Measurements from ENCODE around the gene PKN2. TPM values are rescaled to one million over a fixed set of nuclear protein-coding genes. Genes with fewer than 3 reads are reported as not detected.

PKN2 gene
- total RNA-seq, 1 experiment from 2014 or later: 32.5 TPM

GRCh38 chr1:88730995-88731394 lies 46.9 kb downstream of the PKN2 start:
- no peaks in the 10 kb centered on the region for H3K27me3 Mint-ChIP-seq (ENCODE audit: low read depth)
- H3K9me3 Mint-ChIP-seq: peaks cover 11 to 17% of the 10 kb centered on the region in 2 experiments
- H3K36me3 Mint-ChIP-seq (ENCODE audit: insufficient read depth in 1 of 3, low read depth in 3 of 3): peaks cover 14 to 28% (median 21%) of the 10 kb centered on the region in 3 experiments
- H3K79me1 ChIP-seq (ENCODE audit: insufficient read depth, low read depth, low read length, poor library complexity, severe bottlenecking): peaks cover 5% of the 10 kb centered on the region
- no peak overlapping the region for H2BK15ac ChIP-seq (ENCODE audit: low read depth, low read length)
- no peak overlapping the region for H3K56ac ChIP-seq (ENCODE audit: insufficient read length, low read depth, low read length)
- no peak overlapping the region for H3K23ac ChIP-seq (ENCODE audit: insufficient read length, low read depth, low read length)
- H3K23me2 ChIP-seq (ENCODE audit: insufficient read length, low read depth, low read length, poor library complexity, severe bottlenecking): no peaks in the 10 kb centered on the region
- no peak overlapping the region for H3T11ph ChIP-seq (ENCODE audit: low read length)
- H2BK20ac ChIP-seq (ENCODE audit: low read depth, low read length, poor library complexity, severe bottlenecking): no peak overlapping the region
- H4K8ac ChIP-seq (replicated peaks; ENCODE audit: insufficient read length, low read depth, low read length): no peak overlapping the region
- H3K18ac ChIP-seq (ENCODE audit: insufficient read length, low read depth, low read length): no peak overlapping the region
- H4K20me1 ChIP-seq (ENCODE audit: control insufficient read depth, insufficient read depth, insufficient read length): no peaks in the 10 kb centered on the region
- H3K27me3 ChIP-seq (ENCODE audit: insufficient read depth, low read length): no peaks in the 10 kb centered on the region
- no peak overlapping the region for H3K4ac ChIP-seq (ENCODE audit: low read depth, low read length)
- no peak overlapping the region for H3K14ac ChIP-seq (ENCODE audit: insufficient read depth, low read length)
- no peak overlapping the region for H2AK5ac ChIP-seq (ENCODE audit: insufficient read length, low read length)
- no peak overlapping the region for H3K27ac ChIP-seq (ENCODE audit: insufficient read length, low read depth, low read length)
- no peak overlapping the region for H2BK120ac ChIP-seq (ENCODE audit: low read depth, low read length, poor library complexity, severe bottlenecking)
- H3K4me3 Mint-ChIP-seq: no peak overlapping the region
- no CpG with 5 or more reads among the region's 2 CpGs for whole genome bisulfite sequencing (ENCODE audit: extremely low coverage, insufficient read length, low lambda C conversion rate)
- H4K91ac ChIP-seq (ENCODE audit: insufficient read length, low read depth, low read length): no peak overlapping the region
- H2BK12ac ChIP-seq (ENCODE audit: insufficient read length, low read depth, low read length): no peak overlapping the region
- H3K27ac Mint-ChIP-seq: peak overlapping the region in 1 of 3 experiments; percentile 22; a peak in 2 of 7 replicates
- H2BK5ac ChIP-seq (ENCODE audit: insufficient read length, low read length): no peak overlapping the region
- peaks cover 6 to 10% of the 10 kb centered on the region in 2 experiments; a peak in 3 of 4 replicates for H3K4me1 Mint-ChIP-seq
- H3K4me1 ChIP-seq (ENCODE audit: insufficient read depth, low read length): no peaks in the 10 kb centered on the region
- no peak overlapping the region for H3K4me2 ChIP-seq (ENCODE audit: insufficient read depth, insufficient read length, low read length)
- H4K5ac ChIP-seq (ENCODE audit: insufficient read length, low read depth, low read length): no peak overlapping the region
- no peaks in the 10 kb centered on the region for H3K9me3 ChIP-seq (ENCODE audit: control insufficient read depth, low read depth, low read length)
- peaks cover 8% of the 10 kb centered on the region; the same call in 1 of the 2 replicates for H3K79me2 ChIP-seq (ENCODE audit: insufficient read depth, low read length)
- TF ChIP-seq CTCF (conservative IDR thresholded peaks at IDR 0.05): no peak
- no peak overlapping the region for H3K9ac ChIP-seq (ENCODE audit: extremely low read depth, insufficient read length, low read length)
- H2AFZ ChIP-seq (ENCODE audit: low read length): no peak overlapping the region
- no peak for DNase-seq
